Astrocyte of the cerebellum (primary cell): Measurements from ENCODE around the gene TLR8.

Experiments
- DNase-seq: peaks from one replicate; pipeline ENCODE4 v3.0.0-alpha.2; 2011; ENCODE audit warnings: low read depth
- H3K4me3 ChIP-seq: 2 replicates; pipeline ENCODE4 v1.5.1; 2011; ENCODE audit warnings: mild to moderate bottlenecking, low read depth, low read length, moderate library complexity
- CTCF ChIP-seq: IDR thresholded peaks from 2 replicates; pipeline ENCODE4 v1.5.1; 2012; ENCODE audit warnings: low read length, low read depth, moderate library complexity, mild to moderate bottlenecking; ENCODE audit errors: missing control alignments
- in situ Hi-C: cut with HindIII; loops from 2 replicates; pipeline ENCODE4 v1.10.0; 2017; ENCODE audit warnings: low sequenced_read_pairs

TLR8 gene

DNA sequence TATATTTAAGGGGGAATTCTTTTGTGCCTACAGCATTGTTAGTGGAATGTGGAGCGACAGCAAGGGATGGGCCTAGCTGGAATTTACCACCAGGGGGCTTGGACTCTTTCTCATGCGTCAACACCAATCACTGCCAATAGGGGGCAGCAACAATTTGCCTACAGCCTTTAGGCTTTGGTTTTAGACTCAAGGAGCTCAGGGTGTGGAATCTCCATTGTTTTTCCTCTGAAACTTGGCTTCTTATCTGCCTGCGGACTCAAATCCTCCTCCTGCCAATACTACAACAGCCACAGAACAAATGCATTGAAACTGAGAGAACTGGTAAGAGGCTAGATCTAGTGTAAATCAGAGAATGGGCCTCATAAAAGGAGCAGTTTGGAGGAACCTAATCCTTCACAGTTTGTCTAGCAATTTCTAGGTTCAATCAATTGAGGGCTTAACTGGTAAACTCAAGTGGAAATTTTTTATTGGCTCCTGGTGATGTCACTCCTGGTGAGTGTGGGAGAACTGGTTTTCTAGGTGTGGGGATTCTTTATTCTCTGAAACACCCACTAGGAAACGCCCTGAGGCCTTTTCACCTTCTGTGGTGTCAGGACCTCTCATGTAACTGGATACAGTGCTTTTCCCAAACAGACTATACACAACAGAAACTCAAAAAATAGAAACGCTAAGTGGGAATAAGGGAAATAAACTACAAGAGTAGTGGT is 40.6 kb downstream of the TLR8 start:
- in situ Hi-C loops: no loop called here
- DNase-seq: peak; percentile 71
- no peak overlapping the region for H3K4me3 ChIP-seq
- TF ChIP-seq CTCF: peak; percentile 92

GRCh38 chrX:12947545-12948235 is 41.3 kb downstream of the TLR8 start:
- no peak for DNase-seq
- no peak overlapping the region for H3K4me3 ChIP-seq
- in situ Hi-C loops: no loop called here
- no peak for TF ChIP-seq CTCF

- in situ Hi-C loops: no loop called here
- no peak for TF ChIP-seq CTCF
- DNase-seq: no peak
- no peak overlapping the region for H3K4me3 ChIP-seq
These were observed 42.1 kb downstream of the TLR8 start for GRCh38 chrX:12948495-12948894.

- TF ChIP-seq CTCF: no peak
- in situ Hi-C loops: no loop called here
- H3K4me3 ChIP-seq: no peak overlapping the region
- DNase-seq: no peak
These were observed 42.9 kb downstream of the TLR8 start for GRCh38 chrX:12949205-12949926.

GRCh38 chrX:12949927-12950656 is 43.7 kb downstream of the TLR8 start:
- in situ Hi-C loops: no loop called here
- no peak for DNase-seq
- no peak overlapping the region for H3K4me3 ChIP-seq
- TF ChIP-seq CTCF: no peak
